Endodermal cell (in vitro differentiated cells): Measurements from ENCODE around the gene PMS1. TPM values are rescaled to one million over a fixed set of nuclear protein-coding genes. Genes with fewer than 3 reads are reported as not detected.

Source experiments
- DNase-seq: peaks from one replicate; pipeline ENCODE4 v3.0.0-alpha.2; 2017
- H3K27ac ChIP-seq: 2 replicates; pipeline ENCODE4 v1.5.1; 2013; ENCODE audit warnings: mild to moderate bottlenecking, low read depth, low read length, moderate library complexity
- H3K27me3 ChIP-seq: 2 replicates; pipeline ENCODE4 v1.6.1; 2013; ENCODE audit warnings: mild to moderate bottlenecking, low read length, moderate library complexity; ENCODE audit not compliant: insufficient read depth, control insufficient read depth, poor library complexity, severe bottlenecking
- H3K36me3 ChIP-seq: 2 replicates; pipeline ENCODE4 v1.7.0; 2013; ENCODE audit warnings: mild to moderate bottlenecking, low read length, moderate library complexity; ENCODE audit not compliant: control insufficient read depth, insufficient read depth
- H3K4me1 ChIP-seq: one replicate; pipeline ENCODE4 v1.7.0; 2013; ENCODE audit warnings: low read length; ENCODE audit not compliant: control insufficient read depth, insufficient read depth
- H3K4me3 ChIP-seq: 2 replicates; pipeline ENCODE4 v1.5.1; 2013; ENCODE audit warnings: mild to moderate bottlenecking, low read length, moderate library complexity
- H3K9ac ChIP-seq: 2 replicates; pipeline ENCODE4 v1.6.1; 2013; ENCODE audit warnings: mild to moderate bottlenecking, low read length, moderate library complexity; ENCODE audit not compliant: poor library complexity, severe bottlenecking; ENCODE audit errors: extremely low read depth
- H3K9me3 ChIP-seq: 2 replicates; pipeline ENCODE4 v1.6.1; 2013; ENCODE audit warnings: mild to moderate bottlenecking, low read length, moderate library complexity; ENCODE audit not compliant: control insufficient read depth
- H3K27ac Mint-ChIP-seq: 2 replicates; pipeline ENCODE4 v1.8.0; 2020; ENCODE audit warnings: mixed read lengths
- H3K27me3 Mint-ChIP-seq: 2 replicates; pipeline ENCODE4 v1.8.0; 2021; ENCODE audit warnings: mild to moderate bottlenecking, mixed read lengths; ENCODE audit not compliant: insufficient read depth
- H3K36me3 Mint-ChIP-seq: 2 replicates; pipeline ENCODE4 v1.8.0; 2020; ENCODE audit warnings: low read depth, mixed read lengths
- H3K4me1 Mint-ChIP-seq: 2 replicates; pipeline ENCODE4 v1.8.0; 2020; ENCODE audit warnings: mixed read lengths
- H3K4me3 Mint-ChIP-seq: 2 replicates; pipeline ENCODE4 v1.8.0; 2020; ENCODE audit warnings: mild to moderate bottlenecking, moderate library complexity, mixed read lengths
- H3K9me3 Mint-ChIP-seq: 2 replicates; pipeline ENCODE4 v1.8.0; 2020; ENCODE audit warnings: mild to moderate bottlenecking, mixed read lengths
- WGBS, 2 experiments: methylation state at CpG; one replicate each; pipeline versions ENCODE4 v1.1.5 to v1.1.7; 2013; ENCODE audit warnings: missing lambda C conversion rate in 2 of 2, mixed read lengths in 1 of 2; ENCODE audit not compliant: insufficient coverage in 1 of 2, insufficient read length in 1 of 2; 5-methylcytosine and 5-hydroxymethylcytosine counted together
- total RNA-seq, 2 donors: library from RNA; stranded (reverse); fragmentation: NEBNext Ultra II Directional in 1 of 2; extraction: Animal tissue kit (Norgen Biotek cat#: 25700) in 1 of 2; gene quantifications; 2 replicates in 1 of 2; 3 replicates in 1 of 2; pipeline ENCODE4 v1.2.1, GENCODE V29; 2021
- TF ChIP-seq, protein P1 (sequence below): fragments of 200-600 bp; sonication (generic); conservative IDR thresholded peaks from 2 replicates; pipeline ENCODE4 v1.5.0; 2021; ENCODE audit warnings: antibody characterized with exemption, mild to moderate bottlenecking

Gene PMS1
- total RNA-seq, 2 donors from 2014 or later: 51.9 to 61.5 TPM

DNA sequence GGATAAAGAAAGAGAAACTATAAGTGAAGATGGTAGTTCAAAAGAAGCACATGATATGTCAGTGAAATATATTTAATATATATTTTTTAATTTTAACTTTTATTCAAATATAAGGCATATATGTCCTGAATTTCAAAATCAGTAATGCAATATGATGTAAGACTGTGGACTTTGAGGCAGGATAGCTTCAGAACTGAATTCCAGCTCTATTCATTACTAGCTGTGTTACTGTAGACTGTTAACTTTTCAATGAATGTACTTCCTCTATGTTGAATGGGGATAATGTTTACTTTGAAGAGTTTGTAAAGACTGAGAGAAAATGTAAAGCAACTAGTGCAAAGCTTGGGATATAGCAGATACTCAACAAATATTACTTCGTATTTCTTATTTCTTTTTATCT lies 112.6 kb downstream of the PMS1 start:
- Mint-ChIP-seq H3K27ac (no peak overlapping the region), H3K27me3 (no peaks in the 10 kb centered on the region), H3K9me3 (peaks cover 14% of the 10 kb centered on the region), H3K4me3 (no peak overlapping the region), H3K36me3 (peaks cover 7% of the 10 kb centered on the region), H3K4me1 (peaks cover 7% of the 10 kb centered on the region)
- Histone ChIP-seq H3K9me3 (peaks cover 7% of the 10 kb centered on the region), H3K27me3 (no peaks in the 10 kb centered on the region), H3K4me1 (no peaks in the 10 kb centered on the region), H3K4me3 (no peak overlapping the region), H3K27ac (no peak overlapping the region), H3K9ac (no peak overlapping the region), H3K36me3 (no peaks in the 10 kb centered on the region)
- TF ChIP-seq, protein P1, sequence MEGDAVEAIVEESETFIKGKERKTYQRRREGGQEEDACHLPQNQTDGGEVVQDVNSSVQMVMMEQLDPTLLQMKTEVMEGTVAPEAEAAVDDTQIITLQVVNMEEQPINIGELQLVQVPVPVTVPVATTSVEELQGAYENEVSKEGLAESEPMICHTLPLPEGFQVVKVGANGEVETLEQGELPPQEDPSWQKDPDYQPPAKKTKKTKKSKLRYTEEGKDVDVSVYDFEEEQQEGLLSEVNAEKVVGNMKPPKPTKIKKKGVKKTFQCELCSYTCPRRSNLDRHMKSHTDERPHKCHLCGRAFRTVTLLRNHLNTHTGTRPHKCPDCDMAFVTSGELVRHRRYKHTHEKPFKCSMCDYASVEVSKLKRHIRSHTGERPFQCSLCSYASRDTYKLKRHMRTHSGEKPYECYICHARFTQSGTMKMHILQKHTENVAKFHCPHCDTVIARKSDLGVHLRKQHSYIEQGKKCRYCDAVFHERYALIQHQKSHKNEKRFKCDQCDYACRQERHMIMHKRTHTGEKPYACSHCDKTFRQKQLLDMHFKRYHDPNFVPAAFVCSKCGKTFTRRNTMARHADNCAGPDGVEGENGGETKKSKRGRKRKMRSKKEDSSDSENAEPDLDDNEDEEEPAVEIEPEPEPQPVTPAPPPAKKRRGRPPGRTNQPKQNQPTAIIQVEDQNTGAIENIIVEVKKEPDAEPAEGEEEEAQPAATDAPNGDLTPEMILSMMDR: no peak
- 100% methylated on average over 1 of the region's 1 CpG; no CpG with 5 or more reads in 1 of the 2 experiments for WGBS, 2 experiments
- DNase-seq: no peak

DNA sequence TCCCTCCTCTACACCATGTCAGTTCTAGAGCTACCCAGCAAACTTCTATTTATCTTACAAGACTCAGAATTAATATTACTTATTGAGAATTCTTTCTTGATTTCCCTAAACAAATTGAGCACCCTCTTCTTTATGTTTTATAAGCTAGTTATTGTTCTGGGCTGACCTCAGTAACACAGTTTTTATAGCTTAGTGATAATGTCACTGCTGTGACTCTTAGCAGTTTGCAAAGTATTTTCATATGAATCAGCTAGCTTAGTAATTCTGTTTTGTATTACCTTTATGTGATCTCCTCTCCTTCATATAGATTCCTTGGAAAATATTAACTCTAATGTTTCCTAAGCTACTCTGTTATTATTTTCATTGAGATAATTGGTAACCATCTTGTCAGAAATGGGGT lies 114.9 kb downstream of the PMS1 start:
- Histone ChIP-seq H3K4me1 (no peaks in the 10 kb centered on the region), H3K27me3 (no peaks in the 10 kb centered on the region), H3K4me3 (no peak overlapping the region), H3K36me3 (no peaks in the 10 kb centered on the region), H3K27ac (no peak overlapping the region), H3K9ac (no peak overlapping the region), H3K9me3 (no peaks in the 10 kb centered on the region)
- no peak for DNase-seq
- Mint-ChIP-seq H3K4me1 (peaks cover 7% of the 10 kb centered on the region), H3K9me3 (no peaks in the 10 kb centered on the region), H3K36me3 (no peaks in the 10 kb centered on the region), H3K4me3 (no peak overlapping the region), H3K27me3 (no peaks in the 10 kb centered on the region), H3K27ac (no peak overlapping the region)
- TF ChIP-seq, protein P1: no peak

GRCh38 chr2:189900726-189901125 lies 116.5 kb downstream of the PMS1 start:
- no peak overlapping the region for H3K27ac Mint-ChIP-seq
- H3K9me3 Mint-ChIP-seq: no peaks in the 10 kb centered on the region
- H3K27me3 Mint-ChIP-seq: no peaks in the 10 kb centered on the region
- H3K9me3 ChIP-seq: no peaks in the 10 kb centered on the region
- WGBS, 2 experiments: 91 to 95% methylated on average over 4 to 5 of the region's 5 CpGs
- H3K27me3 ChIP-seq: no peaks in the 10 kb centered on the region
- H3K4me3 Mint-ChIP-seq: no peak overlapping the region
- DNase-seq: no peak
- no peak overlapping the region for H3K9ac ChIP-seq
- TF ChIP-seq, protein P1: no peak
- H3K36me3 ChIP-seq: no peaks in the 10 kb centered on the region
- no peaks in the 10 kb centered on the region for H3K36me3 Mint-ChIP-seq
- H3K27ac ChIP-seq: no peak overlapping the region
- H3K4me1 Mint-ChIP-seq: peaks cover 7% of the 10 kb centered on the region
- H3K4me1 ChIP-seq: no peaks in the 10 kb centered on the region
- H3K4me3 ChIP-seq: no peak overlapping the region
